ENCODE data around the gene PARP8. TPM values are rescaled to one million over a fixed set of nuclear protein-coding genes. Genes with fewer than 3 reads are reported as not detected.
A peak's percentile ranks its signal among the peaks of the same experiment; 100 is the strongest.
"Not testable (repeated sequence)": the region's sequence is repeated elsewhere in the genome, so short reads cannot be mapped to it uniquely, and the experiment has no call there.

The PARP8 gene
- 10 to 100 TPM; 33.3 to 64.1 (median 34.6) TPM for total RNA-seq

DNA sequence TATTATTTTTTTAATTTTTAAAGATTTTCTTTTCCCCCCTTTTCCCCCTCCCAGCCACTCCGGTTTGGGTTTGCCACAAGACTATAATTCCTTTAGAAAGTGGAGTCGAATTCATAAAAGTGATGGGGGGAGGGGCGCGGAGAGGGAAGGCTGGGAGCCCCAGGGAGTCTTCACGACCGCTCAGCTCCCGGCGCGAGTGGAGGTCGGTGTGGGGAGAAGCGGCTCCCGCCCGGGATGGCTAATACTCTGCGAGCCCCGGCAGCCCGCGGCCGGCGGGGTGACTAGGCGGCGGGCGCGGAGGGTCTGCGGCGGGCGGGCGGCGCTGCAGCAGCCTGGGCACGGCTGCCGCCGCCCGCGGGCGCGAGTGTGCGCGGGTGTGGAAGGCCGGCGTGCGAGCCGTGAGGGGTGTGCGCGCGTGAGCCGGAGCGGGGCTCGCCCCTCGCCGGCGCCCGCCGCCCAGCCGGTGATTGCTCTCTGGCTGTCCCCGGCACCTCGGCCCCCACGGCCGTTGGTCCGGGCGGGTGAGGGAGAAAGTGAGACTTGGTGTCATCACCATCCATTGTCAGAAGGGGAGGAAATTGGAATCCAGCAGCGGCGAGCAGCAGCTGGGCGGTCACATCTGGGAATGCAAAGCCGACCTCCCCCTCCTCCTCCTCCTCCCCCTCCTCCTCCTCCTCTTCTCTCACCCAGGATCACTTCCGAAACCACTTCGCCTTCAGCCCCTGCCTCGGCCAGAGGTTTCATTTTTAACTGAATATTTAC lies at the start of gene PARP8:
Gene PARP8, plus strand, starts transcription at position 377 of the 762 bp plus-strand sequence. CDS start 459 bp downstream, outside the sequence.
- WGBS, 2 donors, result 0% methylated on average over 24 to 35 of the region's 66 CpGs
- Histone ChIP-seq H3K9me3 (no peaks in the 10 kb centered on the region), H3K36me3 (no peaks in the 10 kb centered on the region), H3K4me1 (peaks cover 12 to 38% (median 23%) of the 10 kb centered on the region in 4 donors), H3K27me3 (no peaks in the 10 kb centered on the region), H3K27ac (peak within 1 kb of the TSS; percentile 94 to 99 (median 96)), H3K4me3 (peak within 1 kb of the TSS; percentile 85 to 91 (median 88))
- TF ChIP-seq, protein P1, sequence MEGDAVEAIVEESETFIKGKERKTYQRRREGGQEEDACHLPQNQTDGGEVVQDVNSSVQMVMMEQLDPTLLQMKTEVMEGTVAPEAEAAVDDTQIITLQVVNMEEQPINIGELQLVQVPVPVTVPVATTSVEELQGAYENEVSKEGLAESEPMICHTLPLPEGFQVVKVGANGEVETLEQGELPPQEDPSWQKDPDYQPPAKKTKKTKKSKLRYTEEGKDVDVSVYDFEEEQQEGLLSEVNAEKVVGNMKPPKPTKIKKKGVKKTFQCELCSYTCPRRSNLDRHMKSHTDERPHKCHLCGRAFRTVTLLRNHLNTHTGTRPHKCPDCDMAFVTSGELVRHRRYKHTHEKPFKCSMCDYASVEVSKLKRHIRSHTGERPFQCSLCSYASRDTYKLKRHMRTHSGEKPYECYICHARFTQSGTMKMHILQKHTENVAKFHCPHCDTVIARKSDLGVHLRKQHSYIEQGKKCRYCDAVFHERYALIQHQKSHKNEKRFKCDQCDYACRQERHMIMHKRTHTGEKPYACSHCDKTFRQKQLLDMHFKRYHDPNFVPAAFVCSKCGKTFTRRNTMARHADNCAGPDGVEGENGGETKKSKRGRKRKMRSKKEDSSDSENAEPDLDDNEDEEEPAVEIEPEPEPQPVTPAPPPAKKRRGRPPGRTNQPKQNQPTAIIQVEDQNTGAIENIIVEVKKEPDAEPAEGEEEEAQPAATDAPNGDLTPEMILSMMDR (IDR thresholded peaks at IDR 0.05), result peak in 1 of 6 experiments; percentile 18
- peak in 2 of 4 donors; percentile 4 to 17 for TF ChIP-seq POLR2A (IDR thresholded peaks at IDR 0.05)
- no peak for TF ChIP-seq EP300 (IDR thresholded peaks at IDR 0.05)
- peak; percentile 58 to 93 for DNase-seq
- ATAC-seq (ENCODE audit: low FRiP score in 2 of 2), result peak in 1 of 2 donors; percentile 82

GRCh38 chr5:50623666-50624065 lies 42.8 kb upstream of the PARP8 start:
- no peaks in the 10 kb centered on the region for H3K27me3 ChIP-seq
- H3K4me1 ChIP-seq, result no peaks in the 10 kb centered on the region
- DNase-seq, result peak in 1 of 2 donors; percentile 72
- no peak overlapping the region for H3K27ac ChIP-seq
- no peak overlapping the region for H3K4me3 ChIP-seq
- H3K9me3 ChIP-seq, result no peaks in the 10 kb centered on the region
- H3K36me3 ChIP-seq, result no peaks in the 10 kb centered on the region
- TF ChIP-seq POLR2A (IDR thresholded peaks at IDR 0.05) (no peak), EP300 (IDR thresholded peaks at IDR 0.05) (no peak), POLR2AphosphoS5 (IDR thresholded peaks at IDR 0.05) (no peak)
- TF ChIP-seq, protein P1 (IDR thresholded peaks at IDR 0.05), result no peak
- 67 to 75% methylated on average over 3 of the region's 3 CpGs for WGBS, 2 donors
- ATAC-seq (ENCODE audit: low FRiP score in 2 of 2), result peak in 1 of 2 donors; percentile 49

- DNase-seq, result peak in 1 of 2 donors; percentile 74
- not testable (repeated sequence) for H3K36me3 ChIP-seq; H3K9me3 ChIP-seq; H3K4me3 ChIP-seq; H3K4me1 ChIP-seq; H3K27me3 ChIP-seq; ATAC-seq (ENCODE audit: low FRiP score in 2 of 2)
- peak overlapping the region in 1 of 4 donors; percentile 16 for H3K27ac ChIP-seq
- WGBS, 2 donors, result 48 to 60% methylated on average over 2 of the region's 2 CpGs
These were observed 31.6 kb upstream of the PARP8 start for GRCh38 chr5:50634866-50635265.

DNA sequence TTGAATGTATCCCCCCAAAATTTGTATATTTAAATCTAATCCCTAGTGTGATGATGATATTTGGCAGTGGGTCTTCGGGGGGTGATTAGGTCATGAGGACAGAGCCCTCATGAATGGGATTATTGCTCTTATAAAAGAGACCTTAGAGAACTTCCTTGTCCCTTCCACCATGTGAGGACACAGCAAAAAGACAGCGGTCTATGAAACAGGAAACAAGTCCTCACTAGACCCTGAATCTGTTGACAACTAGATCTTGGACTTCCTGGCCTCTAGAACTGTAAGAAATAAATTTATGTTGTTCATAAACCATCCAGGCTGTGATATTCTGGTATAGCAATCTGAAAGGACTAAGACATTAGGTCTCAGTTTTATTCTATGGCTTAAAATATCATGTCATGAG lies 28.9 kb upstream of the PARP8 start:
- peak overlapping the region in 1 of 4 donors; percentile 11 for H3K27ac ChIP-seq
- H3K36me3 ChIP-seq; H3K4me1 ChIP-seq; DNase-seq; H3K9me3 ChIP-seq; H3K4me3 ChIP-seq; H3K27me3 ChIP-seq; ATAC-seq (ENCODE audit: low FRiP score in 2 of 2): not testable (repeated sequence)
- 59 to 65% methylated on average over 2 of the region's 2 CpGs for WGBS, 2 donors

- H3K4me3 ChIP-seq, result no peak overlapping the region
- no peak for ATAC-seq (ENCODE audit: low FRiP score in 2 of 2)
- no peak for DNase-seq
- no peaks in the 10 kb centered on the region for H3K36me3 ChIP-seq
- H3K27me3 ChIP-seq, result no peaks in the 10 kb centered on the region
- H3K9me3 ChIP-seq, result no peaks in the 10 kb centered on the region
- H3K27ac ChIP-seq, result no peak overlapping the region
- TF ChIP-seq POLR2AphosphoS5 (IDR thresholded peaks at IDR 0.05) (no peak), EP300 (IDR thresholded peaks at IDR 0.05) (no peak), POLR2A (IDR thresholded peaks at IDR 0.05) (no peak)
- TF ChIP-seq, protein P1 (IDR thresholded peaks at IDR 0.05), result no peak
- no peaks in the 10 kb centered on the region for H3K4me1 ChIP-seq
- 79 to 81% methylated on average over 3 of the region's 3 CpGs for WGBS, 2 donors
These were observed 19.8 kb upstream of the PARP8 start for GRCh38 chr5:50646591-50646990.

- ATAC-seq (ENCODE audit: low FRiP score in 2 of 2) (no peak), DNase-seq (no peak)
- WGBS, 2 donors, result 51 to 57% methylated on average over 3 of the region's 3 CpGs
- H3K9me3 ChIP-seq, result no peaks in the 10 kb centered on the region
- H3K36me3 ChIP-seq, result no peaks in the 10 kb centered on the region
- no peak overlapping the region for H3K4me3 ChIP-seq
- H3K4me1 ChIP-seq, result no peaks in the 10 kb centered on the region
- peak overlapping the region in 1 of 4 donors; percentile 79 for H3K27ac ChIP-seq
- TF ChIP-seq, protein P1 (IDR thresholded peaks at IDR 0.05), result no peak
- no peak for TF ChIP-seq POLR2AphosphoS5 (IDR thresholded peaks at IDR 0.05)
- no peak for TF ChIP-seq POLR2A (IDR thresholded peaks at IDR 0.05)
- TF ChIP-seq EP300 (IDR thresholded peaks at IDR 0.05), result no peak
- no peaks in the 10 kb centered on the region for H3K27me3 ChIP-seq
These were observed 18.7 kb upstream of the PARP8 start for GRCh38 chr5:50647726-50648125.

All from upper lobe of left lung (tissue), 6 donors.